DMS 273 treated with DMSO at 0.1 percent for 48 hours (cell line): ENCODE results near the gene ZDHHC14.

Experiments used
- DNase-seq: peaks from one replicate; lab custom pipeline; 2025; lab: John Stamatoyannopoulos, UW

The ZDHHC14 gene

DNA sequence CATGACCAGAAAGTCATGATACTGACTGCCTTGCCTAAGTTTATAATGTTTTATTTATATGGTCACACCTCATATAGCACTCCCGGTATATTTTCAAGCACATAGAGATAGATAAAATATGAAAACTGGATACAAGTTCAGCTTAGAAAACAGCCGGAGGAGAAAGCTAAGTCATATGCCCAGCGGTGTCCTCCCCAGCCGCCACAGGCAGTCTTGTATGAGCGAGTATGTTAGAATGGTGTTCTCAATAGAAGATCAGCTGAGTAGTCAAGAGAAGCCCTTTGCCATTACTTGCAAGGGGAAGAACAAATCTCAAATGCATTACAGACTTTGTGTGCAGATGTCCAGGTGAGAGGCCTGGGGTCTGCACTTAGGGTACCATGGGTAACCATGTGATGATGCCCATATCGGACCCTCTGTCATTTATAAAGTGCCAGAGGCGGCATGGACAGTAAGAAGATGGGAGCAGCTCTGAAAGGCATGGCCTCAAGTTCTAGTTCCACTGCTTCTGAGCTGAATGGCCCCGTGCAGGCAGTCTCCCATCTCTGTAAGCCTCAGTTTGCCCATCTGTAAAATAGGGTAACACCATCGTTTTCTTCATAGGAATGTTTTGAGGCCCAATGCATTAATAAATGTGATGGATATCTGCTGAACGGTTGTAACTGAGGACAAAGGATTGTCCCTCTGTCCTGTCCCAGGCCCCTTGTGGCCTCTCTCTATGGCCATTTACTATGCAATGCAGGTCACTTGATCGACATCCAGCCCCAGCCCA lies 246.4 kb downstream of the ZDHHC14 start:
- no peak for DNase-seq

DNA sequence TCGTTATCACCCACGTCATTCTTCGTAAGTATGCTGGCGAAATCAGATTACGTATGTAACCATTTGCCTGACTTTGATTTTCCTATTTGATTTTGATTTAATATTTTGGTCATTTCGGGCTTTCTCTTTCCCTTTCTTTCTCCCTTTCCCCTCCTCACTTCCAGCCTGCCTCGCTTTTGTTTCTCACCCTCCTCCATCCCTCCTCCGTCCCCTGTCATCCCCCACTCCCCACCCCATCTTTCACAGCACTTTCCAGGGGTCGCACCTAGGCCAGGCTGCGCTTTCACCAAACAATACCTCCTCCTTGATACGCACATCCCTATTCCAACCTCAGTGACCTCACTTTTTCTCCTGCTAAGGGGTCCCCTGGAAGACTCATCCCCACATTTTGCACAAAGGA lies 247.5 kb downstream of the ZDHHC14 start:
- DNase-seq, result no peak

DNA sequence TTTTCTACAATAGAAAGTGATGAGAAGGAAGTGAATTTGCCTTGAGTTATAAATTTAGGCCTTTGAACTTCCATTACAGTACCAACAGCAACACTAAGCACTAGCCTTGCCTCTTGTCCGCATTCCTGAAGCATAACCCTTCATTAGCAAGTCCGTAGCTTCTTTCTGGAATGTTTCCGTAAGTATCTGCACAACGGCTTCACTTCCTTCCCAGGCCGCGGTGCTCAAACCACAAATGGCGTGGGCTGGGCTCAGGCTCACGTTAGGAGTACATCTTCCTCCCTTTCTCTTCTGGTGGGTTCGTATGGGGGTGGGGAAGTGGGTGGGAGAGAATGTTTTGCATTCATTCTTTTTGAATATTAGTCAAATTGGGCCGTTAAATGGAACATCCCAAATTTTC lies 248.2 kb downstream of the ZDHHC14 start:
- DNase-seq, result no peak

DNA sequence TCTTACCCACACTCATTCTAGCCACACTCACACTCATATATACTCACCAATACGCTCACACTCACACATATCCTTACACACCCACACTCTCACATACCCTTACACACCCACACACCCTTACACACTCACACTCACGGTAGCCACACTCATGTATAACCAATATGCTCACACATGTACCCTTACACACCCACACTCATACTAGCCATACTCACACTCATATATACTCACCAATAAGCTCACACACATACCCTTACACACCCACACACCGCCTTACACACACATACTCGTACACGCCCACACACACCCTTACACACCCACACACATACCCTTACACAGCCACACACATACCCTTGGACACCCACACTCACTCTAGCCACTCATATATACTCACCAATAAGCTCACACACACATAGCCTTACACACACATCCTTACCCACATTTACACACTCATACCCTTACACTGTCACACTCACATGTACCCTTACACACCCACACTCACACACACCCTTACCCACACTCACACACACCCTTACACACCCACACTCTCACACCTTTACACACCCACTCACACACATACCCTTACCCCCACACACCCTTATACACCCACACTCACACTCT lies 249.6 kb downstream of the ZDHHC14 start:
- DNase-seq, result no peak

DNA sequence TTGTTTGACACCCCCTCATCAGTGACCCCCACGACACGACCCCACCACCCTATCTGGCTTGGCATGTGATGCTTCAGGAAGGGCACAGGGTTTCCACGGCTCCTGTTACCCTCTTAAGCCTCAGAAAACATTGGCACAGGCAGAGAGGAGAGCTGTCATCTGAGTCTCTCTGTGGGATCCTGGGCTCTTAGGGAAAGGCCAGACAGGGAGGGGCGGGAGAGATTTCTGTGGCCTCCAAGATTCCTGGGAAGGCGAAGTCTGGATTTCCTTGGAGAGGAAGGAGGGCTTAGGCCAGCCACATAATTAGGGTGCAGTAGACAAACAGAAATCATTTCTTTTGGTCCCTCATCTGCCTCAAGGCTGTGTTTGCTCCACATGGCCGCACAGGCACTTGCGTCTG lies 250.4 kb downstream of the ZDHHC14 start:
- no peak for DNase-seq

DNA sequence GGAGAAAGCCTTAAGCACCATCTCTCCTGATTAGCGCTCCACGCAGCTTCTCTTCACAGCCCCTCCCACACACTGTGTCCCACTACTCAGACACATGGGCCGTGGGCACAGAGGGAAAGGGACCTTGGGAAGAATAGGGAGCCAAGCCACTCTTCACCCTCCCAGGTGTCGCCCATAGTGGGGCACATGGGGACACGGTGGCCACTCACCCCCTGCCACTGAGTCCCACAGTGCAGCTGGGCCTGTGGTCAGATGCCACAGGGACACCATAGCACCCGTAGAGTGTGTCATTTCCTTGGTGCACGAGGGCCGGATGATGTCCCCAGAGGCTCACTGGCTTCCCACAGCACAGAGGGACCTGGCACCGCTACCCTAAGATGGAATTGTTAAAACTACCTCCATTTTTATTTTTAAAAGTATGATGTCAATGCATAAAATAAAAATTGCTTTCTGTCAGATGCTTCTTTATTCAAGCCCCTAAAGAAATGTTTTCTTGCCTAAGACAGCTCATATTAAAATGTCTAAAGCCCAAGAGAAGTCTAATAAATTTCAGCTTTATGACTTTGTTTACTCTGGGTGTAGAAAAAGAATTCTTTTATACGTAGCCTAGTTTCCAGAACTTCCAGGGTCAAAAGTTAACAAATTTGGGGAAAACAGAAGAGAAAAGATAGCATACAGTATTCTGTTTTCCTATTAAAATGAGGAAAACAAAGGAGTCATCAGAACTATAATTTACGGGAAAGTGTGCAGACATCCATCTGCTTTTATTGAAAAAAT lies 251.0 kb downstream of the ZDHHC14 start:
- no peak for DNase-seq

DNA sequence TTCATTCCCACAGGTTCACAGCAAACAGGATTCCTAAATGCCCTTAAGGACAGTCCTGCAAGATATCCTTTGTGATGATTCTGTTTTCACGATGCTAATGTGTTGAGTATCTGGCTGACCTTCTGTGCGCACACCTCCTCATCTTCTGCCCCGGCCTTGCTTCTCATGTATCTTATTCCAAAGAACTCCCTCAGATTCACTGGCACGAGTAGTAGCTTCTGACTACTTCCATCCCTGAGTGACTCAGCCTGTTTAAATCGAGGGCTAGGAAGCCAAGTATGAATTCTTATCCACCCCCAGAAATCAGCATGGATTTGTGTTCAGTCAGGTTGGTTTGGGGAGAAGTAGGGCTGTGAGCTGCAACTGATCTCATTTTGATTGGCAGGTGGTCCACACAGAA lies 251.8 kb downstream of the ZDHHC14 start:
- DNase-seq, result no peak

DNA sequence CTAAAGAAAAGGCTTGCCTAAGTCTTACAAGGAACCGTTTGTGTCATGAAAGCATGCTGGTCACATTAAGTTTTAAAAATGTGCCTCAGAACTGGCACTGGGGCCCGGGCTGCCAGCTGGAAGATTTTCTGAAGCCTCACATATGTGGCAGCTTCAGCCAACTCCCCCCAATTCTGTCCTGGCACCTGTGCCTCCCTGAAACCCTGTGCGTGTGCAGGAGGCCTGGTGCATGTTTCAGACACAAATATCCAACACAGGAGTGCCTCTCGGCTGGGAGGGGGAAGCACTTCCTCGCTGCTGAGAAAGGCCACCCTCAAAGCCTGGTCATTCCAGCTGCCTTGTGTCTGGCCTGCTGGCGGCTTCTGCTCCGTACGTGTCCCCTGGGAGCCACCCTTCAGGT lies 253.6 kb downstream of the ZDHHC14 start:
- no peak for DNase-seq

DNA sequence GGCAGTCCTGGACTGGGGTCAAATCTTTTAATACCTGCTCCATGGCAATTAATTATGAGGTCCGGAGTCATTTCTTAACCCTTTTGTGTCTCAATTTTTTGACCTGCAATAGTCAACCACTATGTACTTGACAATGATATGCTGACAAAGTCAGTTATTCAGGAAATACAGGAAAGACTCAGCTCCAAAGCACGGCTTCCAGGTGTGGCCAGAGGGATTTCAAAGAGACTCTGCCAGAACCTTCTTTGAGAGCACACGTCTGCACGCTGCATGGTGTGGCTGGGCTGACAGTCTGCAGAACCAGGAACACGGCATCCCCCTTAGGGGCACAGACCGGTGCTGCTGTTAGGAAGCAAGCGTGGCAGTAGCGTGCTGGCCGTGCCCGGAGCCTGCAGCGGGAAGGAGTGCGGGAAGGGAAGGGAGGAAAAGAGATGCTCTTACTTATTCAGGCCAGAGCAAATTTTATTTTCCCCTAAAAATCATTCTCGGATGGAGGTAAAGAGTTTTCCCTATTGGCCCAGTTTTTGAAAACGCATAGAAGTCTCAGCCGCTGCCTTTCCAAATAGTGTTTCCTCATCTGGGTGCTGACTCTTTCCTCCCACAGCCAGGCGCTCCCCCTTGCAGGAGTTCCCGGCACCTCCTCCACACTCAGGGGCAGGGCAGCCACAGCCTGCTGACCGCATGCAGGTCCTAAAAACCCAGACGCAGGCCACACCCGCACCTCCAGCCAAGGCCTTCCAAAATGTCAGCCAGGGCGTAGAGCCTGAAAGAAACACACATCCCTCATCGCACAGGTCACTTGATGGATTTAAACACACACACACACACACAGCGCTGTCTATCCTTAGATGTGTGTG lies 254.6 kb downstream of the ZDHHC14 start:
- no peak for DNase-seq

DNA sequence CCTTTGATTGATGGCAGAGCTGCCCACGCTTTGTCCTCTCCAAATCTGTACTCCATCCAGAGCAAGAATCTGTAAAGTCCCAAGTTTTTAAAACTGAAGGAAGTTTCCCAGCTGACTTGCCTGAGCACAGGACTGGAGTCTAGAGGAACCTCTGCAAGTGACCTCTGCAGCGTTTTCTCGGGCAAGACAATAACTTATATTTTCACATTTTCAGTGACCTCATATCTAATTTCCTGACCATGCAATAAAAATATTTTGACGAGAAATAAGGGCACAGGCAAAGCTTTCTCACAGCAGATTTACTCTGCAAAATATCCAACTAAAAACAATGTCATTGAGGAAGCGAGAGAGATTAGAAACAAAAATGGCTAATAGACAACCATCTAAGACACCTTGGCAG lies 256.5 kb downstream of the ZDHHC14 start:
- DNase-seq, result no peak

DNA sequence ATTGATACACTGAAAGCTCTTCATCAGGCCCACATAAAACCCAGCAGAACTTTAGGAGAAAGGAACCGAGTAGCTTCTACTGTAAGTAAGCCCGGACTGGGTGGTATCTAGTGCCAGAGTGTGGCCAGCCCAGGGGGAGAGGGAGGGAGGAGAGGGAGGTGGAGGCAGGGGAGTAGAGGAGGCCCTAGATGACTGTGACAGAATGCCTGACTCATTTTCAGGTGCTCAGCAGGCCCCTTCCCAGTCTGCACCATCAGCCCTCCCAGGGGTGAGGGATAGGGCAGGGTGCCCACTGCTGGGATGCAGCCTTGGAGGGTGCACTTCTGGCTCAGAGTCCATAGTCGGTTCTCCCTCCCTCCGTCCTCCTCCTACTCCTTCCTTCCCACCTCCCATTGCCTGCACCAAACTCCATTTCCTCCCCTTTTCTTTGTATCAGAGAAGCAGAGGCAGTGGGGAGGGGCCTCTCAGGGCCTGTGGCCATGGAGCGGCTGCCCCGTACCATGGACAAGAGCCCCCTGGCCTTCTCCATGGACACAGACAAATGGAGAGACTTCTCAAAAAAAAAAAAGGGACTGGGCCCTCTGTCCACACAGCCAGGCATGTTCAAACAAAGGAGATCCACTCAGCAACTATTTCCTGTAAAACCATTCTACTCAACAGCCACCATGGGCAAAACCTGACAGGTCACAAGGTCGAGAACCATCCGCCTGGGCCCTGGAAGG lies 257.1 kb downstream of the ZDHHC14 start:
- DNase-seq, result no peak

DNA sequence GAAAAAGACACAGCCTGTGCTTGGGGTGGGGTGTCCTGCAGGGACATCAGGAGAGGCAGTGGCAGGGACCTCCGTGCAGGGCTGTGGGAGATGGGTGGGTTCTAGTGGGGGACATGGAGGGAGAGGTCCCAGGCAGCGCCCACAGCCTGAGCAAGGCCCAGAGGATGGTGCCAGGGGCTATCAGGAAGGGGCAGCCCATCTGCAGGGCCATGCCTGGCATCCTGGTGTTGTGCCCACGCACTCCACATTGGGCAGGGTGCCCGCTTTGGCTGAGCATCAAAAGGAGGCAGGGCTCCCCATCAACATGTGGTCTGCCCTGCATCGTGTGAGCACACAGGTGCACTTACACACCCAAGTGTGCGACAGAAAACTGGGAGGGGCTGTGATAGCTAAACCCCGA lies 257.8 kb downstream of the ZDHHC14 start:
- DNase-seq, result no peak

DNA sequence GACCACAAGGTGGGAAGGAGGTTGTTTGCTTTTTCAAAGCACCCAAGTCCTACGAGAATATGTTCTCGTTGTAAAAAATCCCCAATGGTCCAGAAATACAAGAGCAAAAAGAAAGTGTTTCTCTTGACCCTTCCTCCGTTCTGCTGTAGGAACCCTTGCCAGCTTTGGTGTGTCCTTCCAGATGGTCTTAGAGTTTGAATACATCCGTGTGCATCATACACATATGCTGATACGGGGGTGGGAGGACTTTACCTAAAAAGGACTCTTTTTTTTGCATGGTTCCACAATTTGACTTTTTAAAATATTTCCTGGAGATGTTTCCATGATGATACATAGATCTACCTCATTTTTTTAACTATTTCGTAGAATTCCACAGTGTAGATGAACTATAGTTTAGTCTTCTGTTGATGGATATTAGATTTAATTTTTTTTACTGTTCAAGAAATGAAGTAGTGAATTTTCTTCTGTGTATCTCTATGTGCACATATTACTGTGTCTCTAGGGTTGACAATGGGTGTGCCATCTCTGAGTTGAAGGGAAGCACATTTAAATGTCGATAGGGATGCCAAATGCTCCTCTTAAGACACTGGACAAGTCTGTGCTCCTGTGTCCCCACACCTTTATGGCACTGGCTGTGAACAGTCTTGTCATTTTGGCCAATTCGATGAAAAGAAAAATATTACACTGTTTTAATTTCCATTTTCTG lies 259.9 kb downstream of the ZDHHC14 start:
- no peak for DNase-seq

DNA sequence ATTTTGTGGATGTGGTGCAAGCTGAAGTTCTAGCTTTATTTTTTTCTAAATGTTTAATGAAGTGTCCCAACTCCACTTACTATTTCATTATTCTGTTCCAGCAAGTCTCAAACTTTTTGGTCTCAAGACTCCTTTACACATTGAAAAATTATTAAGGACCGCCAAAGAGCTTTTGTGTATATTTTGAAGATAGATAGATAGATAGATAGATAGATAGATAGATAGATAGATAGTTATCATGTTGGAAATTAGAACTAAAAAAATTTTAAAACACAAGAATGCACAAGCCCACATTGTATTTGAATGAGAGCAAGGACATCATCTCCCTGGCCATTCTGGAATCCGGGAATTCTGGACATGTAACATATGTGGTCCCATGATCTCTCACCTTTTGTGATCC lies 260.8 kb downstream of the ZDHHC14 start:
- no peak for DNase-seq

DNA sequence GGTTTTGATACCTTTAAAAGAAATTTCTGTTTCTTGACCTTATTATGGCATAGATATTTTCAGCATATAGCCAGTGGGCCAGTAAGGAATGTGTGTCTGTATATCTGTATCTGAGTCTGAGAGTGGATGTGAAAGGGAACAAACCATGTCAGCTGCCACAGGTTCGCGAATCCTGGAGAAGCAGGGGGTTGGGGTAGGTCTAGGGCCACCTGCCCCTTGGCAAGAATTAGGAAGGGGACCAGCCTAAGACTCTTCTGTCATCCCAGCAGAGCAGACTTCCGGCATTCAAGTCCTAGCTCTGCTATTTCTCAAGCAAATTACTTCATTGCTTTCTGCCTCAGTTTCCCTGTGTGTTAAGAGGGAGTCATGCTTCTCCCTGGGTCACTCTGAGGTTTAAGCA lies 261.7 kb downstream of the ZDHHC14 start:
- no peak for DNase-seq

DNA sequence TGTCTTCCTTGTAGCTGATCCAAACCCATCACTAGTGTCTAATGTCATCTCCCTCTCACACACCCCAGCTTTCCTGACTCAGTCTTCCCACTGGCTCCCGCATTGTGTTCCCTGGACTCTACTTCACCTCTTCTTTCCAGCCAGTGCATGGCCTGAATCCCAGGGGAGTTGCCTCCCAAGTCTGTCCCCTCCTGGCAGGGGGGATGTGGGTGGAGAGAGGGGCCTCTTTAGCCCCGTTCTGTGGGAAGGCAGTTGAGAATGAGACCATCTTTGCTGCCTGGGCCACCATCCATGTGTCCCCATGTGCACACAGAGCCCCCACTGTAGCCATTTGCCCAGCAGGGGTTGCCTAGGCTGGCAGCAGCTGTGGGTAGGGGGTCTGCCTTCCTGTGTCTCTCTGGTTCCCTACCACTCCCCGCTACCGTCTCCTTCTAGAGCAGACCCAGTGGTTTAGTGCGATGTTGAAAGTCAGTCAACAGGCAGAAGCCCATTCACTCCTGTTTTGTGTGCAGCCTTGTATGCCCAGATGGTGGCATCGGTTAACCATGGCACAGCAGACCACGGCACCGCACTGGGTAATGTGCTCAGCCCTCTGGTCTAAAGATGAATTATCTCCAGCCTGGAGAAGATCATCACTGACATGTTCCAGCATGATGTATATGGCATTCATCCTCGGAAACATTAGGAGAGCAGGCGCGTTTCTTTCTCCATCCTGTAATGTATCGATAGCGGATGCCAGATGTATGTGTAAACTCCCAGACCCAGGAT lies 263.2 kb downstream of the ZDHHC14 start:
- DNase-seq, result no peak

DNA sequence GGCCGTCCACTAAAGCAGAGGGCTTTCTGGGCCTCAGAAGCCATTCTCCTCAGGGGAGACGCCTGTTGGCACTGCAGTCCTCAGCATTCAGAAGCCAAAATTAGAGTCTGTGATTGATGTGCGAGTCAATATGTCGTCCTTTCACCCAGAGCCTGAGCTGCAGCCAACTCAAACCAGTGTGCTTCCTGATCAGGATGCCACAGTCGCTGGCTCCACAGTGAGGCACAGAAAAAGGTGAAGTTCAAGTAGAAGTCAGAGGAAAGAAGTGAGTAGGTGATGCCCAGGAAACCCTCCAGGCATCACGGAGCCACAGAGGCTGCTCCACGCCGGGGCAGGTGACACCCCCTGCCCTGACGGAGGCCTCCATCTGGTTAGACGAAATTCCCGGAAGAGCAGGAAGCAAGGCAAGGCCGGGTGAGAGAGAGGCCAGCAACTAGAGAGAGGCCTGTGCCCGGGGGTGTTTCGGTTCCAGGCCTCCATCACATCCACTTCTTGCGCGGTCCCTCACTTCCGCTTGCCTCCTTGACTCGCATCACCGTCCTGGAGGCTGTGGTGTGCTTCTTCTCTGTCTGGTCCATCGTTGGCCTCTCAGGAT lies 264.3 kb downstream of the ZDHHC14 start:
- DNase-seq, result no peak

DNA sequence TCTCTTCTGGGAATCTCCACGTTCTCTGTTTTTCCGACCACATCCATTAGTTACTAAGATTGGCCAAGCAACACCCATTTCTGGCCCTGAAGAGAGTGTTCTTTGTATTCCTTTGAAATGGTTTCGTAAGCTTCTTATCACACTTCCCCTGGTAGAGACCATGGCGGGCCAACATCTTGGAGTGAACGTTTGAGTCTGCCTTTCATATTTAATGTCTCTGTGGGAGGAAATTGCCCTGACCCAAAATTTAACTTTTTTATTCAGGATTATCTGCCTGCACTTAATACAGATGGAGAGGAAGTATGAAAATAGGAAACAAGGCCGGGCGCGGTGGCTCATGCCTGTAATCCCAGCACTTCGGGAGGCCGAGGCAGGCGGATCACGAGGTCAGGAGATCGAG lies 265.0 kb downstream of the ZDHHC14 start:
- DNase-seq, result no peak

DNA sequence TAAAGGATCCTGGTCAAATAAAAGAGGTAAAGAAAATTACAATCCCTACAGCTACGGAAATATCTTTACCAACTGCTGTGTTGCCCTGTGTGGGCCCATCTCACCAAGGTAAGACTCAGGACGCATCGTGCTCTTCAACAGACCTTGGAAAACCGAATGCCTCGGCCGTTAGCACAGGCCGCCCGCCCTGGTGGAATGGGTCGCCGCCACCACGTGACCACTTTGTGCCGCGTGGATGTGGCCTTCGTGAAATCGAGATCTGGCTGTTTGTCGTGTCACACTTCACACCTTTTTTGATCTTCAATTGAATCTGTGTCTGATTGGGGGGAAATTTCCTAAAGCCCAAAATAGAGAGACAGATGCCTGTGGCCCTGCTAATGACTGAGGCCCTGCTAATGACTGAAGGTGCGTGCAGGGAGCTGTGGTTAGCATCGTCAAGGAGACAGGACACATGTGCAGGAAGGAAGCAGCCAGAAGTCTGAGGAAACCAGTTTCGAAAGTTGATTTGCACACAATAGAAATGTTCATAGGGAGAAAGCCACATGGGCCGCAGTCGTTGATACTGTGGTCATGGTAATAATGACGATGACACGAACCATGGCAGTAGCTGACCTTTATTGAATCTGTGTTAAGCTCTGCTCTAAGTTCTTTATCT lies 266.4 kb downstream of the ZDHHC14 start:
- DNase-seq, result no peak
